Mesenchymal stem cell (in vitro differentiated cells and primary cell): Measurements from ENCODE around the gene DLGAP1.

ENCODE experiments used
- DNase-seq: peaks from one replicate; pipeline ENCODE4 v3.0.0-alpha.2; 2013
- H2AFZ ChIP-seq: one replicate; pipeline ENCODE4 v1.6.1; 2013; ENCODE audit warnings: low read depth, mild to moderate bottlenecking, control low read depth, inconsistent platforms, low read length, moderate library complexity
- H2AK5ac ChIP-seq: 2 replicates; pipeline ENCODE4 v1.6.1; 2013; ENCODE audit warnings: low read length, moderate library complexity, mild to moderate bottlenecking, inconsistent platforms; ENCODE audit not compliant: severe bottlenecking
- H2BK120ac ChIP-seq: one replicate; pipeline ENCODE4 v1.6.1; 2013; ENCODE audit warnings: low read depth, mild to moderate bottlenecking, inconsistent platforms, low read length, moderate library complexity
- H2BK12ac ChIP-seq, 2 experiments: one replicate each; pipeline ENCODE4 v1.6.1; 2013; ENCODE audit warnings: inconsistent platforms in 2 of 2, low read length in 2 of 2, mild to moderate bottlenecking in 2 of 2, moderate library complexity in 2 of 2, control low read depth in 1 of 2
- H2BK15ac ChIP-seq: one replicate; pipeline ENCODE4 v1.6.1; 2013; ENCODE audit warnings: mild to moderate bottlenecking, low read depth, inconsistent platforms; ENCODE audit not compliant: poor library complexity, severe bottlenecking
- H2BK5ac ChIP-seq: 2 replicates; pipeline ENCODE4 v1.6.1; 2013; ENCODE audit warnings: low read depth, mild to moderate bottlenecking, low read length, control low read depth, inconsistent platforms; ENCODE audit not compliant: poor library complexity, severe bottlenecking
- H3K14ac ChIP-seq, 2 experiments: one replicate each; pipeline ENCODE4 v1.6.1; 2013; ENCODE audit warnings: inconsistent platforms in 2 of 2, low read length in 2 of 2, control low read depth in 1 of 2, mild to moderate bottlenecking in 1 of 2, moderate library complexity in 1 of 2
- H3K18ac ChIP-seq, 2 experiments: one replicate each; pipeline ENCODE4 v1.6.1; 2013; ENCODE audit warnings: inconsistent platforms in 2 of 2, low read length in 2 of 2, control low read depth in 1 of 2, low read depth in 1 of 2, mild to moderate bottlenecking in 1 of 2
- H3K23ac ChIP-seq, 2 experiments: one replicate each; pipeline ENCODE4 v1.6.1; 2013; ENCODE audit warnings: inconsistent platforms in 2 of 2, low read length in 2 of 2, mild to moderate bottlenecking in 2 of 2, moderate library complexity in 2 of 2, control low read depth in 1 of 2
- H3K27ac ChIP-seq: 2 replicates; pipeline ENCODE4 v1.5.1; 2013; ENCODE audit warnings: mild to moderate bottlenecking, moderate library complexity, low read length, control low read depth, inconsistent platforms; ENCODE audit not compliant: poor library complexity, severe bottlenecking
- H3K27me3 ChIP-seq, 2 experiments: 2 replicates each; pipeline versions ENCODE4 v1.6.1 to v1.7.0; 2013; ENCODE audit warnings: low read length in 2 of 2, mild to moderate bottlenecking in 2 of 2, moderate library complexity in 2 of 2, control low read depth in 1 of 2, inconsistent platforms in 1 of 2; ENCODE audit not compliant: control insufficient read depth in 1 of 2, insufficient read depth in 1 of 2
- H3K36me3 ChIP-seq, 2 experiments: 2 replicates each; pipeline versions ENCODE4 v1.6.1 to v1.7.0; 2013; ENCODE audit warnings: low read length in 2 of 2, control low read depth in 1 of 2, inconsistent platforms in 1 of 2, low read depth in 1 of 2, mild to moderate bottlenecking in 1 of 2; ENCODE audit not compliant: insufficient read depth in 2 of 2, control insufficient read depth in 1 of 2
- H3K4ac ChIP-seq, 2 experiments: one replicate each; pipeline ENCODE4 v1.6.1; 2013; ENCODE audit warnings: inconsistent platforms in 2 of 2, low read length in 2 of 2, mild to moderate bottlenecking in 2 of 2, moderate library complexity in 2 of 2, control low read depth in 1 of 2, low read depth in 1 of 2
- H3K4me1 ChIP-seq: 2 replicates; pipeline ENCODE4 v1.6.1; 2013; ENCODE audit warnings: low read depth, low read length, control low read depth; ENCODE audit not compliant: control insufficient read depth, insufficient read depth
- H3K4me2 ChIP-seq: 2 replicates; pipeline ENCODE4 v1.6.1; 2013; ENCODE audit warnings: low read length, mild to moderate bottlenecking, inconsistent platforms; ENCODE audit not compliant: poor library complexity, severe bottlenecking
- H3K4me3 ChIP-seq, 2 experiments: 2 replicates each; pipeline versions ENCODE4 v1.5.1 to v1.7.0; 2013; ENCODE audit warnings: low read length in 2 of 2, mild to moderate bottlenecking in 2 of 2, control low read depth in 1 of 2, low read depth in 1 of 2; ENCODE audit not compliant: insufficient read depth in 1 of 2
- H3K79me1 ChIP-seq: replicated peaks from 2 replicates; pipeline ENCODE4 v1.6.1; 2013; ENCODE audit warnings: mild to moderate bottlenecking, control low read depth, low read length, inconsistent platforms; ENCODE audit not compliant: poor library complexity, severe bottlenecking
- H3K9ac ChIP-seq: 2 replicates; pipeline ENCODE4 v1.7.0; 2013; ENCODE audit warnings: mild to moderate bottlenecking, low read length, moderate library complexity
- H3K9me3 ChIP-seq: 2 replicates; pipeline ENCODE4 v1.7.0; 2013; ENCODE audit warnings: mild to moderate bottlenecking, low read length; ENCODE audit not compliant: control insufficient read depth
- H4K8ac ChIP-seq: one replicate; pipeline ENCODE4 v1.6.1; 2013; ENCODE audit warnings: inconsistent platforms, mild to moderate bottlenecking, low read length, moderate library complexity
- H4K91ac ChIP-seq: one replicate; pipeline ENCODE4 v1.6.1; 2013; ENCODE audit warnings: mild to moderate bottlenecking, low read length, inconsistent platforms
- WGBS: methylation state at CpG from one replicate; pipeline ENCODE4 v1.1.7; 2013; ENCODE audit warnings: mixed read lengths; 5-methylcytosine and 5-hydroxymethylcytosine counted together

DLGAP1 gene

GRCh38 chr18:3645384-3646156 is 809.5 kb downstream of the DLGAP1 start:
- H2AFZ ChIP-seq: no peak overlapping the region
- H3K4me1 ChIP-seq: peaks cover 2% of the 10 kb centered on the region
- DNase-seq: no peak

GRCh38 chr18:3634250-3634939 is 820.7 kb downstream of the DLGAP1 start:
- no peak overlapping the region for H4K8ac ChIP-seq
- H3K79me1 ChIP-seq: no peaks in the 10 kb centered on the region
- peaks cover 2% of the 10 kb centered on the region for H3K4me1 ChIP-seq
- H2BK12ac ChIP-seq: no peak overlapping the region
- H3K18ac ChIP-seq: no peak overlapping the region
- H4K91ac ChIP-seq: no peak overlapping the region
- H2AFZ ChIP-seq: no peak overlapping the region
- no peak overlapping the region for H3K14ac ChIP-seq
- H3K9ac ChIP-seq: no peak overlapping the region
- H3K4ac ChIP-seq: no peak overlapping the region
- H2BK15ac ChIP-seq: no peak overlapping the region
- H2BK5ac ChIP-seq: no peak overlapping the region
- DNase-seq: no peak
- peaks cover 0 to 3% of the 10 kb centered on the region in 2 experiments for H3K36me3 ChIP-seq
- H3K4me3 ChIP-seq: no peak overlapping the region
- H3K27ac ChIP-seq: no peak overlapping the region
- no peaks in the 10 kb centered on the region for H3K27me3 ChIP-seq
- whole genome bisulfite sequencing: no CpG with 5 or more reads among the region's 3 CpGs
- no peak overlapping the region for H3K4me2 ChIP-seq
- no peaks in the 10 kb centered on the region for H3K9me3 ChIP-seq
- no peak overlapping the region for H2BK120ac ChIP-seq
- no peak overlapping the region for H3K23ac ChIP-seq
- H2AK5ac ChIP-seq: no peak overlapping the region

More at GRCh38 chr18:3645384-3646156, 809.5 kb downstream of the DLGAP1 start:
- H4K8ac ChIP-seq: no peak overlapping the region
- H3K4me3 ChIP-seq: no peak overlapping the region
- H3K14ac ChIP-seq: no peak overlapping the region
- H3K79me1 ChIP-seq: no peaks in the 10 kb centered on the region
- H2AK5ac ChIP-seq: no peak overlapping the region
- H2BK120ac ChIP-seq: no peak overlapping the region
- no peaks in the 10 kb centered on the region for H3K27me3 ChIP-seq
- no peak overlapping the region for H3K27ac ChIP-seq
- H3K36me3 ChIP-seq: no peaks in the 10 kb centered on the region
- WGBS: 91% methylated on average over 2 of the region's 5 CpGs
- H3K23ac ChIP-seq: no peak overlapping the region
- H4K91ac ChIP-seq: no peak overlapping the region
- peak overlapping the region in 1 of 2 experiments; percentile 53 for H3K4ac ChIP-seq
- H2BK15ac ChIP-seq: no peak overlapping the region
- H2BK5ac ChIP-seq: no peak overlapping the region
- no peak overlapping the region for H2BK12ac ChIP-seq
- H3K9ac ChIP-seq: no peak overlapping the region
- no peak overlapping the region for H3K4me2 ChIP-seq
- no peaks in the 10 kb centered on the region for H3K9me3 ChIP-seq
- H3K18ac ChIP-seq: no peak overlapping the region

GRCh38 chr18:3631887-3632286 is 823.2 kb downstream of the DLGAP1 start:
- no peak overlapping the region for H3K4me3 ChIP-seq
- H3K4me2 ChIP-seq: no peak overlapping the region
- no peak overlapping the region for H4K91ac ChIP-seq
- H2AFZ ChIP-seq: no peak overlapping the region
- no peak overlapping the region for H2BK15ac ChIP-seq
- H2BK5ac ChIP-seq: no peak overlapping the region
- H4K8ac ChIP-seq: no peak overlapping the region
- H3K23ac ChIP-seq: no peak overlapping the region
- H3K36me3 ChIP-seq: peaks cover 0 to 3% of the 10 kb centered on the region in 2 experiments
- H3K9me3 ChIP-seq: no peaks in the 10 kb centered on the region
- no peak overlapping the region for H3K9ac ChIP-seq
- no peak overlapping the region for H2AK5ac ChIP-seq
- no peak overlapping the region for H2BK120ac ChIP-seq
- no peaks in the 10 kb centered on the region for H3K79me1 ChIP-seq
- 94% methylated on average over 5 of the region's 5 CpGs for WGBS
- H3K27ac ChIP-seq: no peak overlapping the region
- peaks cover 2% of the 10 kb centered on the region for H3K4me1 ChIP-seq
- no peak for DNase-seq
- no peak overlapping the region for H3K14ac ChIP-seq
- H3K27me3 ChIP-seq: no peaks in the 10 kb centered on the region
- no peak overlapping the region for H3K18ac ChIP-seq
- H3K4ac ChIP-seq: no peak overlapping the region
- no peak overlapping the region for H2BK12ac ChIP-seq

GRCh38 chr18:3626929-3627458 is 828.1 kb downstream of the DLGAP1 start:
- Histone ChIP-seq H3K27ac (no peak overlapping the region), H3K4me2 (no peak overlapping the region), H2BK120ac (no peak overlapping the region), H3K14ac (no peak overlapping the region), H3K18ac (peak overlapping the region in 1 of 2 experiments; percentile 79), H2BK12ac (peak overlapping the region in 1 of 2 experiments; percentile 74), H2BK5ac (no peak overlapping the region), H3K79me1 (no peaks in the 10 kb centered on the region), H4K8ac (no peak overlapping the region), H3K36me3 (peaks cover 0 to 3% of the 10 kb centered on the region in 2 experiments), H3K4me3 (no peak overlapping the region), H3K4me1 (peaks cover 23% of the 10 kb centered on the region), H3K23ac (no peak overlapping the region), H2AFZ (no peak overlapping the region), H2AK5ac (no peak overlapping the region), H3K9ac (no peak overlapping the region), H3K9me3 (no peaks in the 10 kb centered on the region), H2BK15ac (no peak overlapping the region), H3K4ac (no peak overlapping the region), H3K27me3 (no peaks in the 10 kb centered on the region), H4K91ac (no peak overlapping the region)
- no peak for DNase-seq
- 76% methylated on average over 4 of the region's 5 CpGs for WGBS
